H1 (cell line): ENCODE data around the gene LRRC4C. TPM values are rescaled to one million over a fixed set of nuclear protein-coding genes. Genes with fewer than 3 reads are reported as not detected.

Experiments
- ASH2L ChIP-seq: fragments of 200-600, 300-600 bp; sonication (generic); IDR thresholded peaks from one replicate; pipeline ENCODE4 v1.7.1; 2017; ENCODE audit warnings: low read length
- CBX5 ChIP-seq: fragments of 300-800, 300-1000 bp; sonication (generic); IDR thresholded peaks from 2 replicates; pipeline ENCODE4 v1.7.1; 2016; ENCODE audit warnings: antibody characterized with exemption, low read length, low read depth
- KDM5A ChIP-seq: fragments of 200-600 bp; IDR thresholded peaks from 2 replicates; pipeline ENCODE4 v1.7.1; 2012; ENCODE audit warnings: mild to moderate bottlenecking, low read length, inconsistent platforms, mixed read lengths
- polyA plus RNA-seq, 7 experiments: library from polyadenylated mRNA; depleted of rRNA in 3 of 7; stranded (reverse) in 5 of 7; unstranded in 2 of 7; fragments of >200 nt in 5 of 7; fragments of 200-250 nt in 2 of 7; gene quantifications; 1 replicate in 5 of 7; 2 replicates in 1 of 7; 4 replicates in 1 of 7; pipeline versions ENCODE4 v1.2.1 to v1.2.3, GENCODE V29; 2011 to 2013; ENCODE audit warnings: missing spikeins in 2 of 7, mixed read lengths in 2 of 7
- total RNA-seq: library from RNA; stranded (reverse); fragmentation: NEBNext Ultra II Directional; extraction: Animal tissue kit (Norgen Biotek cat#: 25700); gene quantifications from 2 replicates; pipeline ENCODE4 v1.2.1, GENCODE V29; 2021

The LRRC4C gene
- total and polyA plus RNA-seq, 2 of the 8 experiments (the other 6 are each of a cell fraction or from before 2014, with no cell fraction given): 0.23 to 2.2 TPM

DNA sequence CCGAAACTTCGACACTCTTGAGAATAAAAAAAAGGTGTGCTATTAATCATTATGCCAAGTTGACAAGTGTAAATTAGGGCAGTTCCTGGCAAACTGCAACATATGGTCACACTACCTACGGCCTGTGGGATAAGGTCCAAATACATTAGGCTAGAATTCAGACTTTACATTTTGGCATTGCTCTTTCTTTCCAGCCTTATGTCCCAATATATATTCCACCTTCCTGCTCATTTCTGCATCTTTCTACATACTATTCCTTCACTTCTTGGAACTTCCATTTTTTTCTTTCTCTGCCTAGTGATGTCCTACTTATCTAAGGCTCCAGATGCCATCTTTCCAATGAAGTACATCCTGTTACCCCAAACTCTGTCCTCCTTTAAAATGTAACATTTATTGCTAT lies 577.2 kb downstream of the LRRC4C start (continued):
- TF ChIP-seq KDM5A (no peak), ASH2L (no peak), CBX5 (no peak)
- TF ChIP-seq, all 59 proteins: peak for 0
